Measurements from ENCODE around the gene TLR2. TPM values are rescaled to one million over a fixed set of nuclear protein-coding genes. Genes with fewer than 3 reads are reported as not detected.

TLR2 gene
- total RNA-seq, 1 experiment from 2014 or later, result 1.7 TPM

DNA sequence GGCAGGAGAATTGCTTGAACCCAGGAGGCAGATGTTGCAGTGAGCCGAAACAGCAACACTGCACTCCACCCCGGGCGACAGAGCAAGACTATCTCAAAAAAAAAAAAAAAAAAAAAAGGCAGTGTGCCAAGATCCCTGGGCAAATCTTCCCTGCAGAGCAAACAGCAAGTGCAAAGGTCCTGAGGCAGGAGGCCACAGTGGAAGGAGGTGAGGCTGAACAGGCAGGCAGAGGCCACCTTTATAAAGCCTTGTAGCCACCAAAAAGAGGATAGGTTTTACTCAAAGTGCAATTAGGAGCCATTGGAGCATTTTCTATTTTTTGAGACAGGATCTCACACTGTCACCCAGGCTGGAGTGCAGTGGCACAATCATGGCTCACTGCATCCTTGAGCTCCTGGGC, 45.1 kb upstream of the TLR2 start (continued):
- TF ChIP-seq ATF6 (CRISPR knock-in tag; IDR thresholded peaks at IDR 0.05) (no peak), MYBL2 (CRISPR knock-in tag; IDR thresholded peaks at IDR 0.05) (no peak), ZNF138 (CRISPR knock-in tag; conservative IDR thresholded peaks at IDR 0.05) (no peak), SMAD3 (CRISPR knock-in tag; IDR thresholded peaks at IDR 0.05; ENCODE audit: borderline replicate concordance) (no peak)
- TF ChIP-seq, protein P1, sequence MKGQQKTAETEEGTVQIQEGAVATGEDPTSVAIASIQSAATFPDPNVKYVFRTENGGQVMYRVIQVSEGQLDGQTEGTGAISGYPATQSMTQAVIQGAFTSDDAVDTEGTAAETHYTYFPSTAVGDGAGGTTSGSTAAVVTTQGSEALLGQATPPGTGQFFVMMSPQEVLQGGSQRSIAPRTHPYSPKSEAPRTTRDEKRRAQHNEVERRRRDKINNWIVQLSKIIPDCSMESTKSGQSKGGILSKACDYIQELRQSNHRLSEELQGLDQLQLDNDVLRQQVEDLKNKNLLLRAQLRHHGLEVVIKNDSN (CRISPR knock-in tag; IDR thresholded peaks at IDR 0.05), result no peak

- ATAC-seq (peak; percentile 56), DNase-seq (ENCODE audit: low spot score) (no peak)
- peaks cover 7% of the 10 kb centered on the region for H3K4me1 Mint-ChIP-seq
- POLR2A ChIA-PET, result interaction anchor here (0.6 kb wide), 1 partner anchor 16 kb away, joined by 3 read pairs; no protein-coding TSS in a partner anchor
- CTCF ChIA-PET, result interaction anchor here (0.6 to 1.6 kb wide), 6 partner anchors 9 to 294 kb away, joined by 3 to 9 read pairs (median 4); no protein-coding TSS in a partner anchor
- H3K9me3 Mint-ChIP-seq, result peaks cover 6% of the 10 kb centered on the region
- no peak overlapping the region for H3K4me3 Mint-ChIP-seq
- peaks cover 18% of the 10 kb centered on the region for H3K36me3 Mint-ChIP-seq
- H3K27me3 Mint-ChIP-seq (ENCODE audit: low read depth), result no peaks in the 10 kb centered on the region
- H3K27ac Mint-ChIP-seq, result peak overlapping the region; percentile 76; the same call in 1 of the 2 replicates
- TF ChIP-seq, protein P2, sequence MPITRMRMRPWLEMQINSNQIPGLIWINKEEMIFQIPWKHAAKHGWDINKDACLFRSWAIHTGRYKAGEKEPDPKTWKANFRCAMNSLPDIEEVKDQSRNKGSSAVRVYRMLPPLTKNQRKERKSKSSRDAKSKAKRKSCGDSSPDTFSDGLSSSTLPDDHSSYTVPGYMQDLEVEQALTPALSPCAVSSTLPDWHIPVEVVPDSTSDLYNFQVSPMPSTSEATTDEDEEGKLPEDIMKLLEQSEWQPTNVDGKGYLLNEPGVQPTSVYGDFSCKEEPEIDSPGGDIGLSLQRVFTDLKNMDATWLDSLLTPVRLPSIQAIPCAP (CRISPR knock-in tag; IDR thresholded peaks at IDR 0.05), result no peak
- TF ChIP-seq GTF2I (CRISPR knock-in tag; conservative IDR thresholded peaks at IDR 0.05) (no peak), NR3C1 (CRISPR knock-in tag; conservative IDR thresholded peaks at IDR 0.05; ENCODE audit: low read depth) (no peak), RELA (CRISPR knock-in tag; IDR thresholded peaks at IDR 0.05; ENCODE audit: borderline replicate concordance) (no peak), USF2 (CRISPR knock-in tag; IDR thresholded peaks at IDR 0.05) (peak; percentile 55; the same call in 1 of the 2 replicates), E2F4 (CRISPR knock-in tag; IDR thresholded peaks at IDR 0.05; ENCODE audit: borderline replicate concordance, low read depth) (no peak), NR1H2 (CRISPR knock-in tag; IDR thresholded peaks at IDR 0.05) (no peak), TEAD4 (CRISPR knock-in tag; IDR thresholded peaks at IDR 0.05) (no peak), HMGXB4 (CRISPR knock-in tag; IDR thresholded peaks at IDR 0.05) (no peak), ZNF532 (CRISPR knock-in tag; IDR thresholded peaks at IDR 0.05; ENCODE audit: borderline replicate concordance) (no peak), ATF3 (CRISPR knock-in tag; conservative IDR thresholded peaks at IDR 0.05) (no peak), FOXP1 (CRISPR knock-in tag; IDR thresholded peaks at IDR 0.05; ENCODE audit: borderline replicate concordance) (no peak), ATF6 (CRISPR knock-in tag; IDR thresholded peaks at IDR 0.05) (no peak)
- TF ChIP-seq, protein P3, sequence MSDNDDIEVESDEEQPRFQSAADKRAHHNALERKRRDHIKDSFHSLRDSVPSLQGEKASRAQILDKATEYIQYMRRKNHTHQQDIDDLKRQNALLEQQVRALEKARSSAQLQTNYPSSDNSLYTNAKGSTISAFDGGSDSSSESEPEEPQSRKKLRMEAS (CRISPR knock-in tag; IDR thresholded peaks at IDR 0.05), result no peak
These were observed 44.0 kb upstream of the TLR2 start for GRCh38 chr4:153639833-153640802.

Measured in WTC11 (cell line).